ENCODE measurements around the gene CYRIA. TPM values are rescaled to one million over a fixed set of nuclear protein-coding genes. Genes with fewer than 3 reads are reported as not detected.
A peak's percentile ranks its signal among the peaks of the same experiment; 100 is the strongest.

CYRIA gene
- total and polyA plus RNA-seq, 9 donors = 4.0 to 21.3 (median 13.2) TPM

- TF ChIP-seq, protein P1, sequence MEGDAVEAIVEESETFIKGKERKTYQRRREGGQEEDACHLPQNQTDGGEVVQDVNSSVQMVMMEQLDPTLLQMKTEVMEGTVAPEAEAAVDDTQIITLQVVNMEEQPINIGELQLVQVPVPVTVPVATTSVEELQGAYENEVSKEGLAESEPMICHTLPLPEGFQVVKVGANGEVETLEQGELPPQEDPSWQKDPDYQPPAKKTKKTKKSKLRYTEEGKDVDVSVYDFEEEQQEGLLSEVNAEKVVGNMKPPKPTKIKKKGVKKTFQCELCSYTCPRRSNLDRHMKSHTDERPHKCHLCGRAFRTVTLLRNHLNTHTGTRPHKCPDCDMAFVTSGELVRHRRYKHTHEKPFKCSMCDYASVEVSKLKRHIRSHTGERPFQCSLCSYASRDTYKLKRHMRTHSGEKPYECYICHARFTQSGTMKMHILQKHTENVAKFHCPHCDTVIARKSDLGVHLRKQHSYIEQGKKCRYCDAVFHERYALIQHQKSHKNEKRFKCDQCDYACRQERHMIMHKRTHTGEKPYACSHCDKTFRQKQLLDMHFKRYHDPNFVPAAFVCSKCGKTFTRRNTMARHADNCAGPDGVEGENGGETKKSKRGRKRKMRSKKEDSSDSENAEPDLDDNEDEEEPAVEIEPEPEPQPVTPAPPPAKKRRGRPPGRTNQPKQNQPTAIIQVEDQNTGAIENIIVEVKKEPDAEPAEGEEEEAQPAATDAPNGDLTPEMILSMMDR (IDR thresholded peaks at IDR 0.05) = no peak
- TF ChIP-seq POLR2A (IDR thresholded peaks at IDR 0.05) = no peak
- no peak for TF ChIP-seq EP300 (IDR thresholded peaks at IDR 0.05)
- H3K27me3 ChIP-seq = no peaks in the 10 kb centered on the region
- H3K4me1 ChIP-seq (ENCODE audit: insufficient read depth) = no peaks in the 10 kb centered on the region
- DNase-seq = no peak
- H3K27ac ChIP-seq = no peak overlapping the region
- H3K4me3 ChIP-seq = no peak overlapping the region
- no peaks in the 10 kb centered on the region for H3K36me3 ChIP-seq
- intact Hi-C loops (cut with DNase I) = no loop called here
- H3K9me3 ChIP-seq = no peaks in the 10 kb centered on the region
- 89 to 92% (median 92%) methylated on average over 3 of the region's 3 CpGs for WGBS, 3 donors
Measured at GRCh38 chr2:16683576-16683975, 17.9 kb upstream of the CYRIA start.

DNA sequence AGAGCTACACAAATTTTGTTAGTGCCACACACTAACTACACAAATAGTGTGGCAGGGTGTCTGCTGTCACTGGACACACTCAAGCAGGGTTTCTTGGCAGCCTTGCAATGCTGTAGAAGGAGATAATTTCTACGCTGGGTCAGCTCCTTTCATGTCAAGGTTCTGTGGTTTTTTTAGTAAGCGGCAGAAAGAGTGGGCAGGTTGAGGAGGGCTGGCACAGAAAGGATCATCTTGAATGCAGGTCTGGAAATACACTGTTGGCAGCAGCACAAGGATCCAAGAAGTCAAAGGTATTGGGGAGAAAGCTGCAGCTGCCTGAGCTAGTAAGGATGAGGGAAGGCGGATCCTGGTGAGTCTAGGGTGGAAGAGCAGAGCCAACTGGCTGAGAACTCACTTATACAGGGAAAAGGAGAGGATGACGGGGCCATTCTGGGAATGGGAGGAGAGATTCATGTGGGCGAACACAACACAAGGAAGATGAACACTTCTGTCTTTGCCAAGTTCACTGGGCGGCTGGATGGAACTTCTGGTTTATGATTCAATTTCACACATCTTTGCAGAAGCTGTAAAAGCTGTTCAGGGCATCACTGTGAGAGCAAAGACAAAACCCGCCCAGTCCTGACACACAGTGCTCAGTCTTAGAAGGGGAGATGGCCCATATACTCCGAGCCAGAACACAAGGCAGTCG lies 16.9 kb upstream of the CYRIA start:
- 77 to 84% (median 82%) methylated on average over 9 of the region's 9 CpGs for WGBS, 3 donors
- Histone ChIP-seq H3K27me3 (no peaks in the 10 kb centered on the region), H3K27ac (no peak overlapping the region), H3K4me3 (no peak overlapping the region), H3K4me1 (ENCODE audit: insufficient read depth) (no peaks in the 10 kb centered on the region), H3K36me3 (no peaks in the 10 kb centered on the region), H3K9me3 (no peaks in the 10 kb centered on the region)
- DNase-seq = peak in 1 of 5 donors; percentile 30
- intact Hi-C loops (cut with DNase I) = no loop called here
- TF ChIP-seq POLR2A (IDR thresholded peaks at IDR 0.05) = no peak

DNA sequence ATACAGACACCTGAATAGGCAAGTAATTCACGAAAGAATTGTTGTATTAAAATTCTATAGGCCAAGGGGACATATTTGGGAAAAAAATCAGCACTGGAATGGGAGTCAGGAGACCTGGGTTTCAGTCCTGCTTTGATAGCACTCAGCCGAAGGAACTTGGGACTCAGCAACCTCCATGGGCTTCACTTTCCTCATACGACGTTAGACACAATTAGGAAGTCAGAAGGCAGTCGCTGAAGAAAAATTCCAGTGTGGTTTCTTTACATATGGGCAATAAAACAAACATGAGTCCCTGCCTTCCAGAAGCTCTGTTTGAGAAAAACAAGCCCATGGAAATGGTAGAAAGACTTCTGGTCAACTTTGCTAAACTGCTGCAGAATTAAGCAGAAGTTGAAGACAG lies 15.1 kb upstream of the CYRIA start:
- no peak overlapping the region for H3K27ac ChIP-seq
- H3K9me3 ChIP-seq = no peaks in the 10 kb centered on the region
- DNase-seq = no peak
- intact Hi-C loops (cut with DNase I) = no loop called here
- TF ChIP-seq POLR2A (IDR thresholded peaks at IDR 0.05) (no peak), EP300 (IDR thresholded peaks at IDR 0.05) (no peak)
- TF ChIP-seq, protein P1 (IDR thresholded peaks at IDR 0.05) = no peak
- no peaks in the 10 kb centered on the region for H3K27me3 ChIP-seq
- WGBS, 3 donors = 79 to 88% (median 84%) methylated on average over 5 of the region's 5 CpGs
- no peak overlapping the region for H3K4me3 ChIP-seq
- H3K4me1 ChIP-seq (ENCODE audit: insufficient read depth) = no peaks in the 10 kb centered on the region
- H3K36me3 ChIP-seq = no peaks in the 10 kb centered on the region

- Histone ChIP-seq H3K4me3 (no peak overlapping the region), H3K36me3 (no peaks in the 10 kb centered on the region), H3K4me1 (ENCODE audit: insufficient read depth) (no peaks in the 10 kb centered on the region), H3K27ac (no peak overlapping the region), H3K27me3 (no peaks in the 10 kb centered on the region), H3K9me3 (no peaks in the 10 kb centered on the region)
- TF ChIP-seq POLR2A (IDR thresholded peaks at IDR 0.05) = no peak
- no peak for TF ChIP-seq EP300 (IDR thresholded peaks at IDR 0.05)
- DNase-seq = no peak
- intact Hi-C loops (cut with DNase I) = no loop called here
- 53 to 62% (median 56%) methylated on average over 1 of the region's 1 CpG for WGBS, 3 donors
Measured at GRCh38 chr2:16680304-16680703, 14.7 kb upstream of the CYRIA start.

DNA sequence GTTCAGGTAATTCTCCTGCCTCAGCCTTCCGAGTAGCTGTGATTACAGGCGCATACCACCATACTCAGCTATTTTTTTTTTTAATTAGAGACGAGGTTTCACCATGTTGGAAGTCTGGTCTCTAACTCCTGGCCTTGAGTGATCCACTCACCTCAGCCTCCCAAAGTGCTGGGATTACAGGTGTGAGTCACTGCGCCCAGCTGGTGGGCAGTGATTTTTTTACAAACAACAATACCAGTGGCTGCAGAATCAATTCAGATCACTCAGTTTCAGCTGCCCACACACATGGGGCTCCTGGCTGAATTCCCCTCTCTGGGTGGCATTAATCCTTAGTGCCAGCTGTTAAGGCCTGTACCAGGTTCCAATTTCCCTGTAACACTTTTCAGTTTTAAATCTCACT lies 13.3 kb upstream of the CYRIA start:
- H3K27ac ChIP-seq = no peak overlapping the region
- no peak overlapping the region for H3K4me3 ChIP-seq
- no peaks in the 10 kb centered on the region for H3K36me3 ChIP-seq
- no peaks in the 10 kb centered on the region for H3K9me3 ChIP-seq
- no peaks in the 10 kb centered on the region for H3K4me1 ChIP-seq (ENCODE audit: insufficient read depth)
- intact Hi-C loops (cut with DNase I) = no loop called here
- no peak for DNase-seq
- H3K27me3 ChIP-seq = no peaks in the 10 kb centered on the region
- TF ChIP-seq POLR2A (IDR thresholded peaks at IDR 0.05) = no peak
- TF ChIP-seq, protein P1 (IDR thresholded peaks at IDR 0.05) = no peak
- no peak for TF ChIP-seq EP300 (IDR thresholded peaks at IDR 0.05)
- 74 to 89% (median 85%) methylated on average over 4 of the region's 4 CpGs for WGBS, 3 donors

All from ovary (tissue), 9 donors.